Uterus (tissue), 2 donors: ENCODE measurements around the gene ARHGEF4.

Experiments
- POLR2A ChIP-seq, 2 donors: fragments of 450-650 bp; IDR thresholded peaks; one replicate each; pipeline ENCODE4 v1.6.1; 2016; ENCODE audit warnings: antibody characterized with exemption in 2 of 2, mild to moderate bottlenecking in 1 of 2, moderate library complexity in 1 of 2
- TF ChIP-seq, protein P1 (sequence below), 4 experiments: fragments of 200-600 bp in 2 of 4; fragments of 450-650 bp in 2 of 4; sonication (generic) in 2 of 4; IDR thresholded peaks; one replicate each; pipeline ENCODE4 v1.5.1; 2016 to 2019; ENCODE audit warnings: antibody characterized with exemption in 4 of 4, mild to moderate bottlenecking in 2 of 4, moderate library complexity in 1 of 4

DNA sequence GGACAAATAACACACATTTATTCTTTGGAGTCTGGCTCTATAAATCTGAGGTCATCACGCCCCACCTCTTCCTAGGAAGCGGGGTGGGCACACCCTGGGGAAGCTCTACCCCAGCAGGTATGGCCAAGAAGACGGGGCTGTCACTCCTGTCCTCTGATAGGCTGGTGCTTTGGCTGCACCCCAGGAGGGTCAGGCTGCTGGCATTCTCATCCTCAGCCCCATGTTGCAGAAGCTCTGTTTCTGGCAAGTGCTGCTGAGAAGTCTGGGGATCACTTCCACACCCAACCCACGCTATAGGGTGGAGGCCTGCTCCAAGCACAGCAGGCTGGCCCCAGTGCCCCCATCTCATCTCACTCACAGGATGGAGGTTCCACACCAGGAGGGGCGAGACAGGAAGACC is 17.6 kb downstream of the ARHGEF4 start:
- TF ChIP-seq, protein P1, sequence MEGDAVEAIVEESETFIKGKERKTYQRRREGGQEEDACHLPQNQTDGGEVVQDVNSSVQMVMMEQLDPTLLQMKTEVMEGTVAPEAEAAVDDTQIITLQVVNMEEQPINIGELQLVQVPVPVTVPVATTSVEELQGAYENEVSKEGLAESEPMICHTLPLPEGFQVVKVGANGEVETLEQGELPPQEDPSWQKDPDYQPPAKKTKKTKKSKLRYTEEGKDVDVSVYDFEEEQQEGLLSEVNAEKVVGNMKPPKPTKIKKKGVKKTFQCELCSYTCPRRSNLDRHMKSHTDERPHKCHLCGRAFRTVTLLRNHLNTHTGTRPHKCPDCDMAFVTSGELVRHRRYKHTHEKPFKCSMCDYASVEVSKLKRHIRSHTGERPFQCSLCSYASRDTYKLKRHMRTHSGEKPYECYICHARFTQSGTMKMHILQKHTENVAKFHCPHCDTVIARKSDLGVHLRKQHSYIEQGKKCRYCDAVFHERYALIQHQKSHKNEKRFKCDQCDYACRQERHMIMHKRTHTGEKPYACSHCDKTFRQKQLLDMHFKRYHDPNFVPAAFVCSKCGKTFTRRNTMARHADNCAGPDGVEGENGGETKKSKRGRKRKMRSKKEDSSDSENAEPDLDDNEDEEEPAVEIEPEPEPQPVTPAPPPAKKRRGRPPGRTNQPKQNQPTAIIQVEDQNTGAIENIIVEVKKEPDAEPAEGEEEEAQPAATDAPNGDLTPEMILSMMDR (IDR thresholded peaks at IDR 0.05), result no peak
- TF ChIP-seq POLR2A (IDR thresholded peaks at IDR 0.05), result no peak
